Measurements from ENCODE around the gene SCN5A.
"Not testable (repeated sequence)": the region's sequence is repeated elsewhere in the genome, so short reads cannot be mapped to it uniquely, and the experiment has no call there.

The SCN5A gene

DNA sequence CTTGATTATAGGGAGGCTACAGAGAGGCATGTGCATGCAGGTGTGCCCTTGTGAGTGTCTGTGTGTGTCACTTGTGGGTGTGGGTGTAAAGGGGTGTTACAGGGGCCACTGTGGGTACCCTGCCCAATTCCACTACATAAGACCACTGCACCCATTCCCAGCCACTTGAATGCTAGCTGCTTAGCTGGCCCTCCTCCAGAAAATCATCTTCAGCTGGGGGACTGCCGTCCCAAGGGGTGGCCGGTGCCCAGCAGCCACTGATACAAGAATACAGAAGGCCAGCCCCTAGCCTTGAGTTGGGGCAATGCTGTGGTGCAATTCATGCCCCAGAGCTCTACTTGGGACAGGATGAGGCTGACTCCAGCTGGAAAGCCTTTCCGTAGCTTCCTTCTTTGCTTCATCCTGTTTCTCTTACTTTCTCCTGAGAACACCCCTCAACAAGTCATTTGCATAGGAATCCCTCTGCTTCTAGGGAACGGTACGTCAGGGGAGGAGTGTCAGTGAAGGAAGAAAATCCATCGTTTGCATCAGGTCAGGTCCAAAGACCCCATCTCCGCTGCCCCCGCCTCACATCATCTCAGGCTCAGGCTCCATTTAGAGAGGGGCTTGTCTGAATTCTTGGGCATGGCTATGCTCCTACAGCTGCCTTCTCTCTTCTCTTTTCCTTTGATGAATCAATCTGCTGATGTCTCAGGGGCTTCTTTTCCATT lies 72.0 kb downstream of the SCN5A start:
- DNase-seq, result no peak

- no peak for DNase-seq
These were observed 72.7 kb downstream of the SCN5A start for GRCh38 chr3:38576526-38577370.

- no peak for DNase-seq
These were observed 73.4 kb downstream of the SCN5A start for GRCh38 chr3:38576131-38576525.

GRCh38 chr3:38575279-38575843 lies 74.1 kb downstream of the SCN5A start:
- DNase-seq, result no peak

DNA sequence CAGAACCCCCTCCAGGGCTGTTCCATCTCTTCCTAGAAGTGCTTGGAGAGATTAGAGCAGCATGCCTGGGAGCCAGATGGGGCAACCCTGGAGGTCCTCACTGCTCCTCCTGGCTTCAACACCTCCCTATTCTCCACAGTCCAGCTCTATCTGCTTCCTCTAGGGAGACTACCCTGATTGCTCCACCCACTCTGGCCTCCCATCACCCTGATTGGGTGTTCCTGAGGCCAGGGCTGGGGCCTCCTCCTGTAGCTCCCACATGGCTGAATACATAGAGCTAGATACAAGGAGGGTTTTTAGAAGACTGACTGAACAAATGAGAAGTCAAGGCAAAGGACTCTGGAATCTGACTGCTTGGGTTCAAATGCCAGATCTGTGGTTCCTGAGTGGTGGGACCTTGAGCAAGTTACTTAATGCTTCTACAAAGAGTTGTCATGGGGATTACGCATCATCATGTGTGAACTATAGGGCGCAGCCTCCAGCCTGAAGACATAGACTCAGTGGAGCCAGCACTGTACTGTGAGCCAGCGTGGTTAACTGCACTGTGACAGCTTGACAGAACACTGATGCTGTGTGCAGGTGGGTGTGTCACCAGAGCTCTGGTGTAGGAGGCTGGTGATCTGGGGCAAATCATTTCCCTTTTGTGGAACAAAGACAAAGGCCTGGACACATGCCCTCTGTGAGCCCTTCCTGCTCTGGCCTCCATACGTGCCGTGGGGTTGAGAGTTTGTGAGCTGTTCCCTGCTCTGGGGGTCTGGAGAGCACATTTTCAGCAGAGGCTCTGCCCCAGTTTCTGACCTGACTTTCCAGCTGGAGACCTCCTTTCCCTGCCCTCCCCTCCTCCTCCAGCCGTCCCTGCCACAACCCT lies 74.8 kb downstream of the SCN5A start:
- DNase-seq, result no peak

DNA sequence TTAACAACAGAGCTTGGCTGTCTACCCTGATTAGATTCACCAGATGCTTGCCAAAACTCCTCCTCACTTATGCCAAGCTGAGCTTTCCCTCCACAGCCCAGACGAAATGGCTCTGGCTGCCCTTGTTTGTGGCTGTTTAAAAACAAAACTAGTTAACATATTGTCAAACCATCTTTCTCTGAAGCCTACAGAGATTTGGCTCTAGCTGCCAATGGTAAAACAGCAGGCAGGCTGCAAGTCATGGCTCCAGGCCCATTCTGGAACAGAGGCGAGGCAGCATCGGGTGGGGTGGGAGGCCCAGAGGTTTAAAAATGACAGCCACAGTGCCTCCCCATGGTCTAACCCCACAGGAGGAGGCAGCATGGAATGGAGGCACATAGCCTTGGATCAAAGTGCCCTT lies 75.9 kb downstream of the SCN5A start:
- DNase-seq, result no peak

GRCh38 chr3:38573111-38573510 lies 76.4 kb downstream of the SCN5A start:
- DNase-seq, result no peak

- DNase-seq, result no peak
These were observed 82.0 kb downstream of the SCN5A start for GRCh38 chr3:38567498-38567897.

DNA sequence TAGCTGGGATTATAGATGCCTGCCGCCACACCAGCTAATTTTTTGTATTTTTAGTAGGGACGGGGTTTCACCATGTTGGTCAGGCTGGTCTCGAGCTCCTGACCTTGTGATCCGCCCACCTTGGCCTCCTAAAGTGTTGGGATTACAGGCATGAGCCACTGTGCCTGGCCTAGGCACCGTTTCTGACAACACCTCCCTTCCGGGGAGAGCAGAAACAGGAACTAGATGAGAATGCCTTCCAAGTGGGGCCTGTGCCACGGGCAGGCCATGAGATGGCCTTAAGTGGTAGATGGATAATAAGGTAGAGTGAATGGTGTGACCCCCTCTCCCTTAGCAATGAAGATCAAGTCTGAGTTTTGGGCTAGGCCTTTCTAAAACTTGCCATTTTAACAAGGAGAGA lies 82.7 kb downstream of the SCN5A start:
- not testable (repeated sequence) for DNase-seq

GRCh38 chr3:38566215-38566528 lies 83.3 kb downstream of the SCN5A start:
- DNase-seq, result no peak

GRCh38 chr3:38565339-38566214 lies 83.9 kb downstream of the SCN5A start:
- DNase-seq, result no peak

- DNase-seq, result no peak
These were observed 84.7 kb downstream of the SCN5A start for GRCh38 chr3:38564631-38565338.

DNA sequence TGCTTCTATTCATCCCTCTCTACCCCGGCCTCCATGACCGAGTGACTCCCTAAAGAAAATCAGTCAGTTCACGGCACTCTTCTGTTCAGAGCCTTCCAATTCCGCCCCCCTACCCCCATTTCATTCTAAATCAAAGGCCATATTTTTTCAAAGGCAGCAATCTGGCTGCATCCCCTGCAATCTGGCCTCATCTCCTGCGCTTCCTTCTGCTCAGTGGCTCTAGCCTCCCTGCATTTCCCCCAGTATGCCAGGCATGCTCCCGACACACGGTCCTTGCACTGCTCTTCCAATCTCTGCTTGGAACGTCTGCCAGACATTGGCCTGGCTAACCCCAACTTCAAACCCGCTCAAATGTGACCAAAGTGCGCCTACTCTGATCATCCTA lies 85.6 kb downstream of the SCN5A start:
- no peak for DNase-seq

DNA sequence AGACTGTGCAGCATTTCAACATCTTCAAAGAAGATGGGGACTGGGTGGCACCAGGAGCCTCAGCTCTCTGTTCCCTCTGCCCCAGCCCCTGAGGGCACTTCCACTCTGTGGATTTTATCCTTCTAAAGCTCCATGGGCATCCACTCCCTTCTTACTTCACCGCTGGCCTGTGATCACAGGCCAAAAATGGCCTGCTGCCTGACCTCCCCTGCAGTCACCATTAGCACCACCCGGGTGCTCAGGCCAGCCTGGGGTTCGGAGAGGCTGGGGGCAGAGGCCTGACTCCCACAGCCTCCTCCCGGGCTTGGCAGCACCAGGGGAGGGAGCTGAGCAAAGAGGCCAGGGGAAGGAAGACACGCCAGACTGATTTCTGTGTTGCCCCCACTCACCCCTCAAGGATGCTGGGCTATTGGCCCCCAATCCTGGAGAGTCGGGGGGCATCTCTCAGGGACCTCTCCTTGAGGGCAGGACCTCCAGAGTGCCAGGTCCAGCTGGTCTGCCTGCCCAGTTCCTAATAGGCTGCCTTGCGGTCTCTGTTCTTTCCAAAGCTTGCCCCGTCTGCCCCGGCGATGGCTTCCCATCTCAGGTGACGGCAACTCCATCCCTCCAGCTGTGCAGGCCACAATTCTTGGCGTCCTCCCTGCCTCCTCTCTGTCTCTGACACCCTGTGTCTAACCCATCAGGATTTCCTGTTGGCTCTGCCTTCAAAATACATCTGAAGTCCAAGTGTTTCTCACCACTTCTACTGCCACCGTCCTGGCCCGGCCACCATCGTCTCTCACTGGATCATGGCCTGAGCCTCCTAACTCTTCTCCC lies 86.2 kb downstream of the SCN5A start:
- no peak for DNase-seq

DNA sequence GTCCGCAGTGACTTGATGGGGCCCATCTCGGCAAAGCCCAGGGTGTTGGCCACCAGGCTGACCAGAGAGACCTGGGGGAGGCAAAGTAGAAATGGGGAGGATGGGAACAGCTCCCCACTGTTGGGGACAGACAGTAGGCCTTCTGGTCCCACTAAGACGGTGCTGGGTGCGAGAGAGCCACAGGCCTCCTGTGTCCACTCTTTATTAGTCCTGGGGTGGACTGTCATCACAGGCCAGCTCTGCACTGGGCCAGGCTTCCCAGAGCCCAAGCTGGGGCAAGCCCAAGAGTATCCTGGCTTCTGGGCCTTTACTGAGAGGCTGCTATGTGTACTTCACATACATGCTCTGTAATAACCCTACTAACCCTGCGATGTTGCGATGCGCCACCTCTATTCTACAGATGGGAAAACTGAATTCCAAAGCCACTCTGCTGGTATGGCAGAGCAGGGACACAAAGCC lies 87.0 kb downstream of the SCN5A start:
- no peak for DNase-seq

- DNase-seq, result no peak
These were observed 87.6 kb downstream of the SCN5A start for GRCh38 chr3:38561746-38562466.

GRCh38 chr3:38560996-38561717 lies 88.3 kb downstream of the SCN5A start:
- DNase-seq, result no peak

GRCh38 chr3:38560284-38560683 lies 89.2 kb downstream of the SCN5A start:
- DNase-seq, result no peak

DNA sequence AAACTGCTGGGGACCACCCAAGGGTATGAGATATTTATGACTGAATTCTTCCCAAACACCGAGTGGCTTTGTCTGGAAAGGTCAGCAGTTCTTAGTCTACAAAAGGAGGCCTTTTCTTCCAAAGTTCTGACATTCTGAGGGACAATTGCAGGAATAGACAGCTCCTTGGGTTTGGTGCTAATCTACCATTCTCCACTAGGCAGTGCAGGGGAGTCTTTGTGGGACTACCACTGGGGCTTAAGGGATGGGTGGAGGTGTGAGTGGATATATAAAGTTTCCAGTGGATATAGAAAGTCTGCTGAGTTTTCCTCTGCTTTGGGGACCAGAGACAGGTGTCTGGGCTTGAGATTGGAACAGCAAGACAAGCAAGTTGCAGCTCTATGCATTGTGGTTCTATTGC lies 90.6 kb downstream of the SCN5A start:
- no peak for DNase-seq
